ENCODE measurements around the gene CSHL1. TPM values are rescaled to one million over a fixed set of nuclear protein-coding genes. Genes with fewer than 3 reads are reported as not detected.
"Not testable (repeated sequence)": the region's sequence is repeated elsewhere in the genome, so short reads cannot be mapped to it uniquely, and the experiment has no call there.

Gene CSHL1
- total RNA-seq, 1 donor from 2014 or later, result not detected

DNA sequence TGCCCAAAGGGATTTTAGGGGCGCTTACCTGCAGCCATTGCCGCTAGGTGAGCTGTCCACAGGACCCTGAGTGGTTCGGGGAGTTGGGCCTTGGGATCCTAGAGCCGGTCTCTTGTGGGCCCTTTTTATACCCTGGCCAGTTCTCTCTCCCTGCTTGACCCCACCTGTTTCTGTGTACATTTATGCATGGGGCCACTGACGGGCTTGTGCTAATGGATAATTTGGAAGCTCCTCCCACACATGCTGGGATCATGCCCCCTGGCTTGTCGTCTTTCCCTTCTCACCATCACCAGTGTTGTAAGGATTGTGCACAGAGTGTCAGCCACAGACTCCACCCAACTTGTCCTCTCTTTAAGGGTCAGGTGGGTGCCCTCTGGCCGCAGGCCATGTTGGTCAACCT is 37.5 kb downstream of the CSHL1 start, which contains the start of gene CSH2:
Gene CSH2 (minus strand): TSS at position 101 of the 400 bp plus-strand sequence. CDS start 63 bp downstream, at position 38.
- intact Hi-C loops (cut with DNase I); DNase-seq (ENCODE audit: missing footprints); ATAC-seq: not testable (repeated sequence)

- ATAC-seq; DNase-seq (ENCODE audit: missing footprints); intact Hi-C loops (cut with DNase I): not testable (repeated sequence)
Measured at GRCh38 chr17:63871646-63872365, 39.3 kb downstream of the CSHL1 start.

DNA sequence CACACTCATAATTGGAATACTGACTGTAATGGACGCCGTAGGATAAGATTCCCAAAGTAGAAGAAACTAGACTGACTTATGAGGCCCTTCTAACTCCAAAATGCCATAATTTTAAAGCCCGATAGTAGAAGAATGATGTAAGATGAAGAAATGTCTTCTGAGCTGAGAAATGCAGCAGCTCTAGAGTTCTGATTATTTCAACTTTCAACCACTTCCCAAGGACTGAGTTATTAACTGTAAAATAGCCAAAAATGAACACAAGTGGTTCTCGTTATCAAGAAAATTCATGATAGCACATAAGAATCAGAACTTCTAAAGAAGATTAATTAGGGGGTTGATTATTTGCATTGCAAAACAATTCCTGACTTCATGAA is 40.8 kb downstream of the CSHL1 start:
- intact Hi-C loops (cut with DNase I); DNase-seq (ENCODE audit: missing footprints); ATAC-seq: not testable (repeated sequence)

DNA sequence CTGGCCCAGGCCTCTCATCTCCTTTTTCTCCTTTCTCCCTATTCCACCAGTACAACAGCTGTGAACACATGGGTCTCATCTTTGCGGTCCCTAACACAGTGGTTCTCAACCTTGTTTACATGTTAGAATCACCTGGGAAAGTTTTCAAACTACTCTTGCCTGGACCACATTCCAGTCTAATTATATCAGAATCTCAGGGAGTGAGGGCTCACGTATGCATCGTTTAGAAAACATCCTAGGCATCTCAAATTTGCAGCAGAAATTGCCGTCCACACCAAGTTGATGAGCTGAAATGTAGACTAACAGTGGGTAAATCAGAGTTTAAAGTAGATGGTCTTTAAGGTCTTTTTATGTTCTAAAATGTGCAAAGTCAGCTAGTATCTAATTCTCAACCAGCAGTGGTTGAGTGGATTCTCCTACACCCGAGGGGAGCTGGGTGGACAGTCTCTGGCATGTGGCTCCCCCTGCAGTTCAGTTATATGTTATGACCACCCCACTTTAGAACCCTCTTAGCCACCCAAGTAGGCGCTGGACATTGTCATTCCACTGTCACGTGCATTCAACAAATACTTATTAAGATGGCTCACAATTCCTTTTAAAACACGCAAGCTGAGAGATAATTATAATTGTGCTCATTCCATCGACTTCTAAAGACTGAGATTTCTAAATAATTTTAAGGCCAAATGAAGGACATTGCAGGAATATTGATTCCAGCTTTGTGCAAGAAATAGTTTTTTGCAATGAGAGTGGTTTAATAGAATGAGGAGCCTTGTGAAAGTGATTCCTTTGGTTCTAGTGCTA is 41.4 kb downstream of the CSHL1 start:
- intact Hi-C loops (cut with DNase I); DNase-seq (ENCODE audit: missing footprints); ATAC-seq: not testable (repeated sequence)

DNA sequence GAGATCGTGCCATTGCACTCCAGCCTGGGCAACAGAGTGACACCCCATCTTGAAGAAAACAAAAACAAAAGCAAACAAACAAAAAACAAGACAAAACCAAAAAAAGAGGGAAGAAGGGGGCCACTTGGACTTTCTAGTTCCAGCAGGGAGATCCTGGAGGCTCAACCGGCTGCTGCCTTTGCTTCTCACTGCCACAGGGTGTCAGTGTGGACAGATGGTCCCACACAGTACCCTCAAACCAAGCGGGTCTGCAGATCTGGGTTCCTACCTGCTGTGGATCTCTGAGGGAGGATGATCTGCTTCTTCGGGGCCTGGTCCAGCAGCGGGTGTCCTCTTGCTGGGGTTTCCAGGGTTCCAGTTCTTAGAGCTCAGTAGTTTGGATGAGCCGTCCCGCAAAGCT is 44.4 kb downstream of the CSHL1 start:
- intact Hi-C loops (cut with DNase I); DNase-seq (ENCODE audit: missing footprints): not testable (repeated sequence)
- ATAC-seq, result peak; percentile 34

Other genes starting within 250 kb of the CSHL1 start
- 3.4 TPM for gene LIMD2, start 211.1 kb downstream of the CSHL1 start, total RNA-seq
- 13.3 TPM for gene STRADA, start 169.5 kb downstream of the CSHL1 start, total RNA-seq
- gene CCDC47, start 137.7 kb downstream of the CSHL1 start, total RNA-seq, result 90.5 TPM
- 45.9 TPM for gene DDX42, start 137.1 kb downstream of the CSHL1 start, total RNA-seq
- 145 TPM for gene PSMC5, start 83.8 kb downstream of the CSHL1 start, total RNA-seq
- gene FTSJ3, start 83.6 kb downstream of the CSHL1 start, total RNA-seq, result 34.2 TPM
- 29.2 TPM for gene SMARCD2, start 68.6 kb downstream of the CSHL1 start, total RNA-seq
- gene CSH2, start 37.6 kb downstream of the CSHL1 start, total RNA-seq, result not detected
- gene GH2, start 29.3 kb downstream of the CSHL1 start, total RNA-seq, result not detected
- not detected for gene CSH1, start 14.7 kb downstream of the CSHL1 start, total RNA-seq
- gene GH1, start 7.6 kb upstream of the CSHL1 start, total RNA-seq, result not detected
- 6.9 TPM for gene CD79B, start 21.1 kb upstream of the CSHL1 start, total RNA-seq
- 0.32 TPM for gene SCN4A, start 61.7 kb upstream of the CSHL1 start, total RNA-seq
- gene PRR29, start 87.1 kb upstream of the CSHL1 start, total RNA-seq, result 0.51 TPM
- 38.0 TPM for gene ICAM2, start 109.4 kb upstream of the CSHL1 start, total RNA-seq
- gene ERN1, start 218.9 kb upstream of the CSHL1 start, total RNA-seq, result 7.1 TPM